Epithelial cell of esophagus (primary cell): ENCODE data around the gene MIXL1.
"Not testable (repeated sequence)": the region's sequence is repeated elsewhere in the genome, so short reads cannot be mapped to it uniquely, and the experiment has no call there.

Source experiments
- DNase-seq: peaks from one replicate; pipeline ENCODE4 v3.0.0; 2010; ENCODE audit warnings: low read depth
- H3K4me3 ChIP-seq: 2 replicates; pipeline ENCODE4 v1.5.1; 2011; ENCODE audit warnings: mild to moderate bottlenecking, low read length, control low read depth
- CTCF ChIP-seq: IDR thresholded peaks from 2 replicates; pipeline ENCODE4 v1.5.1; 2011; ENCODE audit warnings: low read depth, mild to moderate bottlenecking, low read length, control low read depth, inconsistent platforms; ENCODE audit not compliant: insufficient read depth; ENCODE audit errors: missing control alignments

The MIXL1 gene

DNA sequence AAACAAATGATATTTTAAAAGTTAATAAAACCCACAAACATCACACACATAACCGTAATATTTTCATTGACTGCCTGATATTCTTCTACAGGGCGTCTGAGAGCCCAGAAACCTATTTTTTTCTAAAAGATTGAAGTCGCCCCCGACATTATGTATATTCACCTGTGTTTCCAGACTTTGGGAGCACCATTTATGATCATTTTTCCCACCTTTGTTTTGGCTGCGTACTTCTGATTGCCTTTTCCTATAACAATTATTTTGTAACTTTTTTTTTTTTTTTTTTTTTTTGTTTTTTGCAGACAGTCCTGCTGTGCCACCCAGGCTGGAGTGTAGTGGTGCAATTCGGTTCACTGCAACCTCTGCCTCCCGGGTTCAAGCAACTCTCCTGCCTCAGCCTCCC, 36.1 kb upstream of the MIXL1 start:
- no peak for TF ChIP-seq CTCF
- DNase-seq: no peak
- peak overlapping the region; percentile 87 for H3K4me3 ChIP-seq

DNA sequence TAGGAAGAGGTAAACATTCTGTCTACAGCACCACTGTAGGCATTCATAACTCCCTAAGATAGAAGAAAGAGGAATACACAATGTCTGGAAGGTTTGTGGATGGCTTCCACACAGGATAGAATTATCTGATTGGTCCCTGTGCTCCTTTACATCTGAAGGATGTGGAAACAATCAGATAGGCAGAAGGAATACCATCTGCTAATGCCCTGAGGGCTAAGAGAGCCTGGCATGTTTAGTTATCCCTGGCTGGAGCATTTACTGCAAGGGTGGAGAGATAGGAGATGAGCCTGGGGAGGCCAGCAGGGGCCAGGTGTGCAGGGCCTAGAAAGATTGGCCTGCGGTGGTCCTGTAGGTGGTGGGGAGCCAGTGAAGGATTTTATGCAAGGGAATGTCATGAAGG, 28.3 kb upstream of the MIXL1 start:
- TF ChIP-seq CTCF: no peak

GRCh38 chr1:226199971-226200370, 23.5 kb upstream of the MIXL1 start:
- H3K4me3 ChIP-seq: no peak overlapping the region
- TF ChIP-seq CTCF: no peak

More for the DNA sequence above, 28.3 kb upstream of the MIXL1 start:
- peak; percentile 13 for DNase-seq
- no peak overlapping the region for H3K4me3 ChIP-seq

DNA sequence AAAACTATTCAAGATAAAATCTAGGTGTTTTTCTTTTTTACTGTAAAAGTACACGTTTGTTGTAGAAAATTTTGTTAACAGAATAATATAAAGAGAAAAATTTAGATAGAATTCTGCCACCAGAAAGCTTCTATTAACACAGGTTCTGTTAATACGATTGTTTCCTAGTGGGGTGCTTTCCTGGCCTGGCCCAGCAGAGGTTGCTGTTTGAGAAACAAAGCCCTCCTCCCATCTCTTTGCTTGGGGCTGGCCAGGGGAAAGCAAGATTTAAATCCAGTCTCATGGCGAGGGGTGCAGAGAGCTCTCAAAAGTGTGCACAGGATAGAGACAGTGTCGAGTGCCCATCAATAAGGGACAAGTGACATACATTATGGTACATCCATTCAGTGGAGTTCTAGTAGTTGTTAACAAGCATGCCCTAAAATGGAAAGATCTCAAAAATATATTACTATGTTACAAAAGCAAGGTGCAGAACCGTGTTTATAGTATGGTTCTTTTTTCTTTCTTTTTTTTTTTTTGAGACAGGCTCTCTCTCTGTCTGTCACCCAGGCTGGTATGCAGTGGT, 22.4 kb upstream of the MIXL1 start:
- H3K4me3 ChIP-seq: no peak overlapping the region
- peak; percentile 31 for DNase-seq
- TF ChIP-seq CTCF: peak; percentile 53

More at GRCh38 chr1:226199971-226200370, 23.5 kb upstream of the MIXL1 start:
- no peak for DNase-seq

DNA sequence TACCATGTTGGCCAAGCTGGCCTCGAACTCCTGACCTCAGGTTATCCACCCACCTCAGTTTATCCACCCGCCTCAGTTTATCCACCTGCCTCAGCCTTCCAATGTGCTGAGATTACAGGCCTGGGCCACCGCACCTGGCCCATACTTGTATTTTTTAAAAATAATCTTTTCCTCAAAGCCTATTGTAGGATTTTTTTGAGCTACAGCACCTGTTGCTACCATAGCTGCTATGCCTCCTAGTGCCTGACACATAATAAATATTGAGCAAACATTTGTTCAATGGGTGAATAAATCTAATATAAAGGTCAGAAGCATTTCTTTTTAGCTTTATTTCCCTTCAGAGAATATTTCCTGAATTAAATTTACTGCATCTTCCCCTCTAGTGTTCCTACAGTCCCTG, 21.2 kb upstream of the MIXL1 start:
- H3K4me3 ChIP-seq: no peak overlapping the region
- no peak for TF ChIP-seq CTCF
- no peak for DNase-seq

DNA sequence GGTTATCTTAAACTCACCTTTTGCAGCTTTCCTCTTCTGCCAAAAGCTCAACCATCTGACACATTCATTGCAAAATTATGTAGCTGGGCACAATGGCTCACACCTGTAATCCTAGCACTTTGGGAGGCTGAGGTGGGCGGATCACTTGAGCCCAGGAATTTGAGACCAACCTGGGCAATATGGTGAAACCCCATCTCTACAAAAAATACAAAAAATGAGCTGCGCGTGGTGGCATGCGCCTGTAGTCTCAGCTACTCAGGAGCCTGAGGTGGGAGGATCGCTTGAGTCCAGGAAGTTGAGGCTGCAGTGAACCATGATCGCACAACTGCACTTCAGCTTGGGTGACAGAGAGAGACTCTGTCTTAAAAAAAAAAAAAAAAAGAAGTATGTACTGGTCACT, 20.8 kb upstream of the MIXL1 start:
- H3K4me3 ChIP-seq, DNase-seq: not testable (repeated sequence)

DNA sequence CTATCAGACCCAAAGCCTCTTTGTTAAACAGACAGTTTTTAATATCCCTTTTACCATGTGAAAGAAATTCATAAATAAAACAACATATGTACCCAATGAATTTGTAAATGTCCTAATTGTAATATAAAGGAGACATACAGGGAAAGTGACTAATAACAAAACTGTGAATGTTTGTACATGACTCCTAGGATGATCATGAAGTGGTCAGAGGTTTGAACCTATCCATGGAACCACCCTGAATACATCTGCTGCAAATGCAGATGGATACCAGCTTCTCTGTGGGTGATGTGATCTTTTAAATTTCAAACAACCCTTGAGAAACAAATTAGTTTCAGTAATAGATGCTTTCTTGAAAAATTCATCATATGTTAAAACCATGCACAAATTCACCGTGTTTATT, 20.2 kb upstream of the MIXL1 start:
- DNase-seq: peak; percentile 14
- no peak overlapping the region for H3K4me3 ChIP-seq
- no peak for TF ChIP-seq CTCF
